ENCODE measurements around the gene KLF1.

Gene KLF1

GRCh38 chr19:12838182-12838885 lies 48.7 kb downstream of the KLF1 start, which contains the start of gene MAST1:
Gene MAST1 (plus strand): TSS chr19:12838515. CDS start chr19:12838573, 58 bp downstream.
- no peak for DNase-seq (ENCODE audit: low read depth)

GRCh38 chr19:12837225-12837624 lies 49.8 kb downstream of the KLF1 start:
- no peak for DNase-seq (ENCODE audit: low read depth)

GRCh38 chr19:12836529-12836863 lies 50.5 kb downstream of the KLF1 start:
- no peak for DNase-seq (ENCODE audit: low read depth)

- no peak for DNase-seq (ENCODE audit: low read depth)
Observed at GRCh38 chr19:12834976-12835757, 51.8 kb downstream of the KLF1 start.

- DNase-seq (ENCODE audit: low read depth): no peak
Observed at GRCh38 chr19:12834566-12834943, 52.4 kb downstream of the KLF1 start, which contains the start of gene RTBDN. Gene RTBDN (minus strand): TSS chr19:12834579. CDS start chr19:12829979, 4,600 bp downstream.

Data from HS-27A (cell line).